C4-2B (cell line): Measurements from ENCODE around the gene GGA2.

ENCODE experiments used
- ZFX ChIP-seq: fragments of 450-650 bp; IDR thresholded peaks from 2 replicates; pipeline ENCODE4 v1.6.1; 2017
- TF ChIP-seq, protein P1 (sequence below): fragments of 450-650 bp; conservative IDR thresholded peaks from 2 replicates; pipeline ENCODE4 v1.5.1; 2017; ENCODE audit warnings: mild to moderate bottlenecking

DNA sequence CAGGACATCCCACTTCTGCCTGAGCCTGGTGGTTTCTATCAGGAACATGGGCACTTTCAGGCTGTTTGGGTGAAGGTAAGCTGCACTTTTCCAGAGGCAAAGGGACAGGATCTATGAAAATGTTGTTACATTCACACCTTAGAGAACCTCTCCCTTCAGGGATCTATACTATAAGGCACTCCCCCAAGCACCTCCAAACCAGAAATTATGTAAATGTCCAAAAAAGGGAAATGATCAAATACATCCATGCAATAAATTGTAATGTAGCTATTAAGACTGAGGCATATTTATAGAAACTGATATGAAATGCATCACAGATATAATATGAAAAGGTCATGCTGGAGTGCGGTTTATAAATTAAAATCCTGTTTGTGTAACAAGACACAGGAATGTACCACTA, 34.0 kb downstream of the GGA2 start:
- TF ChIP-seq, protein P1, sequence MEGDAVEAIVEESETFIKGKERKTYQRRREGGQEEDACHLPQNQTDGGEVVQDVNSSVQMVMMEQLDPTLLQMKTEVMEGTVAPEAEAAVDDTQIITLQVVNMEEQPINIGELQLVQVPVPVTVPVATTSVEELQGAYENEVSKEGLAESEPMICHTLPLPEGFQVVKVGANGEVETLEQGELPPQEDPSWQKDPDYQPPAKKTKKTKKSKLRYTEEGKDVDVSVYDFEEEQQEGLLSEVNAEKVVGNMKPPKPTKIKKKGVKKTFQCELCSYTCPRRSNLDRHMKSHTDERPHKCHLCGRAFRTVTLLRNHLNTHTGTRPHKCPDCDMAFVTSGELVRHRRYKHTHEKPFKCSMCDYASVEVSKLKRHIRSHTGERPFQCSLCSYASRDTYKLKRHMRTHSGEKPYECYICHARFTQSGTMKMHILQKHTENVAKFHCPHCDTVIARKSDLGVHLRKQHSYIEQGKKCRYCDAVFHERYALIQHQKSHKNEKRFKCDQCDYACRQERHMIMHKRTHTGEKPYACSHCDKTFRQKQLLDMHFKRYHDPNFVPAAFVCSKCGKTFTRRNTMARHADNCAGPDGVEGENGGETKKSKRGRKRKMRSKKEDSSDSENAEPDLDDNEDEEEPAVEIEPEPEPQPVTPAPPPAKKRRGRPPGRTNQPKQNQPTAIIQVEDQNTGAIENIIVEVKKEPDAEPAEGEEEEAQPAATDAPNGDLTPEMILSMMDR = no peak
- TF ChIP-seq ZFX = no peak
